GM19025 (cell line): ENCODE results near the gene ADAMTS8.

Experiments
- ATAC-seq: cut with Tn5 transposase; IDR thresholded peaks from one replicate; pipeline ENCODE4 v1.9.1; 2021; ENCODE audit warnings: mild to moderate bottlenecking, low read depth, moderate library complexity; ENCODE audit not compliant: unreplicated experiment

ADAMTS8 gene

DNA sequence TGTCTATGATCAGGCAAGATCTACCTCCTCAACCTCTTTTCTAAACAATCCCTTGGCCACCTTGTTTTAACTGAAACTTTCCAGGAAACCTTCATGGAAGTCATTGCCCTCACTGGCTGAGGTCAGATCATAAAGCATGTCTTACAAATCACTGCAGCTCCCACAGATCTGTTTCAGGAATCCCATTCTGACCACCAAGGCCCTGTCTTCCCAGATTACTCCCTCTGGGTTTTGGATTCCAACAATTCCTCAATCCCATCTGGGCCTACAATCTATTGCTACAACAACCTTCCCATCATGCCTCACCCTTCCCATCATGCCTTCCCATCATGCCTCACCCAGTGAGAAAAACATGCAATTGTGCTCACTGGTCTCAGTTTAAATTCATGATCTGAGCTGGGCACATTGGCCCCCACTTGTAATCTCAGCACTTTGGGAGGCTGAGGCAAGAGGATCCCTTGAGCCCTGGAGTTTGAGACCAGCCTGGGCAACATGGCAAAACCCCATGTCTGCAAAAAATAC is 35.9 kb upstream of the ADAMTS8 start:
- ATAC-seq = no peak

DNA sequence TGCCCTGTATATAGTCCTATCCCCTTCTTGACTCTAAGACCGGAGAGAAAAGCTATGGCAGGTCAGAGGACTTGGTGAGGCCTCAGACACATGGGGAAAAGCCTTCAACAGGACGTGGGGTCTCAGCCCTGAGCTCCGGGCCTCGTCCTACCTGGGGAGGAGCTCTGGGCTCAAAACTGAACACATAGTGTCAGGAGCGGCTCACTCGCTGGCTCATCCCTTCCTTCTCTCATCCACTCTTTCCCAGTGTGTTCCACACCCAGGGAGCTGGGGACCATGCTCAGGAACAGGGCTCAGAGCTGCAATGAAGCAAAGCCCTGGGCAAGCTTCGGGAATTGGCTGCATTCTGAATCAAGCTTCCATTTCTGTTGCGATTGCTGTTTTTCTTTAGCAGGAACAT is 34.5 kb upstream of the ADAMTS8 start:
- ATAC-seq = no peak

DNA sequence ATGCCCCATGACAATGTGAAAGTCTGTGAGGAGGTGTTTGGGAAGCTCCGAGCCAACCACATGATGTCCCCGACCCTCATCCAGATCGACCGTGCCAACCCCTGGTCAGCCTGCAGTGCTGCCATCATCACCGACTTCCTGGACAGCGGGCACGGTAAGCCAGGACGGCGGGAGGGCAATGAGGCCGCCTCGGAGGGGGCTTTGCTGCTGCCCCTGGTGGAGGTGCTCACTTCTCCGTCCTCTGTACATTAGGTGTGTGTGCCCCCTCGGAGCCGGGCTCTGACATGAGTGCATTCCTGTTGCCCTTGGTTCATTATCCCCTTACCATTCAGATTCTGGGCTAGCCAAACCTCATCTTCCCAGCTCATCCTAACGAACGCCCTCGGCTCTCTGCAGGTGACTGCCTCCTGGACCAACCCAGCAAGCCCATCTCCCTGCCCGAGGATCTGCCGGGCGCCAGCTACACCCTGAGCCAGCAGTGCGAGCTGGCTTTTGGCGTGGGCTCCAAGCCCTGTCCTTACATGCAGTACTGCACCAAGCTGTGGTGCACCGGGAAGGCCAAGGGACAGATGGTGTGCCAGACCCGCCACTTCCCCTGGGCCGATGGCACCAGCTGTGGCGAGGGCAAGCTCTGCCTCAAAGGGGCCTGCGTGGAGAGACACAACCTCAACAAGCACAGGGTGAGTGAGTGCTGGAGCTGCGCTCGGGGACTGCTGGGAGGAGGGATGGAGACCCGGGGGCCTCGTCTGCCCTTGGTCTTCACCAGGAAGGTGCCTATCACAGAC is 33.9 kb upstream of the ADAMTS8 start:
- ATAC-seq = no peak

DNA sequence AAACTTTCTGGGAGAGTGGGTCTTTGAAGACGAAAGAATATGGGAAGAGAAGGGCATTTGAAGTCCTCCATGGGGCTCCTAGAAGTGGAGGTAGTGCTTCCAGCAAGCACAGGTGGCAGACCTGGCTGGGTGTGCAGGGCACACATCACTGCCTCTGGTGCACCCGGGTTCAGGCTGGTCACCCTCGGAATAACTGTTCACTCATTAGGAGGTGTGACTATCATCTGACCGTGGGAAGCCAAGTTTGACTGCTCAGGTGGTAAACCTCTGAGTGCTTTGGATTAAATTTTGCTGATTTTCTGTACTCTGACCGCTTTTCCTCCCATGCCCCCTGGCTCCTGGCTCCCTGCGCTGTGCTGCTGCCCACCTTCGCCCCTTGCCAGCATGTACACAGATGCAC is 31.1 kb upstream of the ADAMTS8 start:
- ATAC-seq = no peak

DNA sequence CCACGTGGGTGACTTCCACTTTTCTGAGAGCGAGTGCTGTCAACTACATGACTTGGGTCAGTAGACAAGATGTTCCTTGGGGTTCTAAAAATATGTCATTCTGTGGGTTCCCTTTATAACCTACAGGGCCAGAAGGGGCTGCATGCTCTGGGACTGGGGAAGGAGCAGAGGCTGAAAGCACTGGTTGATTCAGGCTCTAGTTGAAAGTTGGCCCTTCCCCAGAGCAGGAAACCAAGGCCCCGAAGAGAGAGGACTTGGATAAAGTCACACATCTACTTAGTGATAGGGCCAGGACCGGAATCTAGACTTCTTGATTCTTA is 30.0 kb upstream of the ADAMTS8 start:
- no peak for ATAC-seq

DNA sequence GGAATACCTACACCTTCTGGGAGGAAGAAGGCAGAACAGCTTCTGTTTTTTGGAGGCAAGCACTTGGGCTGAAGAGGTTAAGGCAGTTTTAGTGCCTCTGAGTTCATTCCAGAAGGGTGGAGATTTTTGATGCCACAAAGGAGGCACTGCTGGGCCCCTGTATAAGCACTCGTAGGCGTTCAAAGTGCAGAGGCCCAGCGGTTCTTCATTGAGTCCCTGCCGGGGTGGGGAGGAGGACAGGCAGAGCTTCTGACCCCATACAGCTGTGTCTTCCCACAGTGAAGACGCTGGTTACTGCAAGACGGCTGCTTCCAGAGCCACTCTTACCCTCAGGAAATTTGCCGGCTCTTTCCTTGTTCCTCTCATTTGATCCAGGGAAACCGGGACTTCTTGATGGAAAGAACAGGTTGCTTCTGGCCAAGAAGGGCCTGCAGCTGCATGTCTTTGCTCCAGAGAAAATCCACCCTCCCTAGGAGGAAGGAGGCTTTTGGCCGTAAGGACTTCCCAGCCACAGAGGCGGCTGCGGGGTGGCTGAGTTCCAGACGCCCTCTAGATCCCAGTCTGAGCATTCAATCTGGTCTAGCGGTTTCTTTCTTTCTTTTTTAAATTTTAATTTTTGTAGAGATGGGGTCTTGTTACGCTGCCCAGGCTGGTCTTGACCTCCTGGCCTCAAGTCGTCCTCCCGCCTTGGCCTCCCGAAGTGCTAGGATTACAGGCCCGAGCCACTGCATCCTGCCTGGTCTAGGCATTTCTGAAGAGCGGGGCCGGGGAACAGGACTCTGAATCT is 29.4 kb upstream of the ADAMTS8 start:
- no peak for ATAC-seq

DNA sequence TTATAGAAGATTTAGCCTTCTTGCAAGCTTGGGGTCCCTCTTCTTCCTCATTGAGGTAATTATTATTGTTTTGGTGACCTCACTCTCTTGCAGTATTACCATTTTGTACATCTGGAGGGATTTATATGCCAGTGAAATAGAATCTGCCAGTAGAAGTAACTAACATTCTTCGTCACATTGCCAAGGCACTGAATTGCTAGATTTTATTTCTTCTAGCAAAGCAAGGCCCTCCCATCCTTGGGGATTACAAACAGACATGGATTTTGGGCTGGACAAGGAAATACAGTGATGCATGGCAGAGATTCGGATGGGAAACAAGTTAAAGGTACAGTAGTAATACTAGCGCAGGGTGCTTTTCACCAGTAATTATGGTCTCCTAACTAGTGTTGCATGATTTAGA is 27.9 kb upstream of the ADAMTS8 start:
- no peak for ATAC-seq

DNA sequence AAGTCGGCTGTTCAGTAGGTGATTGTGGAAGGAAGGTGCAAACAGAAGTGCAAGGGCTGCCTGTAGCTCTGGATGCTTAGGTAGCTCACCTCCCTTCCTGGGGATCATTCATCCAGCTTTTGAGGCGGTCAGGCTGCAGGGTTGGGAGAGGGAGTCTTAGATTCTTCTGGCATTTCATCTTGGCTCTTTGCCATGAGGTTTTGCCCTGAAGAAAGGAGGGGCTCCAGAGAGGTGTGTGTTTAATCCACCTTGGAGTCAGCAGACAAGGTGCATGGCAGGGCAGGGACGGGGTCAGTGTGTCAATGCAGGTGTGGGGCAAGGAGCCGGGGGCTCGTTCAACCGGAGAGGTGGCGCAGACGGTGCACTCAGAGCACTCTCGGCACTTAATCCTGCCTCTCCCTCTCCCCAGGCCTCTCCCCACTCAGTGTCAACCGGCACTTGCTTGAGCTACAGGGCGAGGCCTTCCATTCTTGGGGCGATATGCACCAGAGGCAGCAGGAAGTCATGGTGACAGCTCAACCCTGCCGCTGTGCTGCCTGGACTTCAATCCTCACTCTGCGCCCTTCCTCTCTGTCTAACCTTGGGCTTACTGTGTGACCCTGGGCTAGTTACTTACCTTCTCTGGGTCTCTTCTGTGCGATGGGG is 27.2 kb upstream of the ADAMTS8 start:
- ATAC-seq = no peak

DNA sequence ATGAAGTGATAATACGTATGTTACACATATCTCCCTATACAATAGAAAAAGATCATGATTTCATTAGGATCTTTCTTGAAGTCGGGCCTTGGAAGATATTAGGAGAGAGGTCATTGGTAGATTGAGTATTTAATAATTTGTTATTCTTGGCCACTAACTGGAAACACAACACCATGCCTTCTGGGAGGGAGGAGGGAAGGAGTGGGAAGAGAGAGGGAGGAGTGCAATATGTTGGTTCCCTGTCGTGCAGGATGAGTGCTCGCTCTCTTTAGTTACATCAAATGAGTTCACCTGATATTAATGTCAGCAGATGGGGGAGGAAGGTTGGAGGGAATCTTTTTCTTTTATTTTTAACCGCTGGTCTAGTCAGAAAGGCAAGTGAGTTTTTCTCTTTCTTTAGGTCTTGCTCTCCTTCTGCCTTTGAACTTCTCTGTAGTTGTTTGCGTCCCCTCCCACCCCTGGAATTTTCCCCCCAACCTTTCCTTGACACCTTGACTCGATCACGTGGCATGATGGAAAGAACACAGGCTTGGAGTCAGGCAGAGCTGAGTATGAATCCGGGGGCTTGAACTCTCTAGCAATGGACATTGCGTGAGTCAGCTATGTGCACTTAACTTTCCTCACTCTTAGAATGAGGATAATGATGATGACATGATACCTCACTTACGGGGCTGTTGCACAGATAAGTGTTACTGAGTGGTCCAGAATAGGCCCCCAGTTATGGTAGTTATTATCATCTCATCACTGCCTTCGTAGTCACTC is 26.3 kb upstream of the ADAMTS8 start:
- ATAC-seq = no peak

DNA sequence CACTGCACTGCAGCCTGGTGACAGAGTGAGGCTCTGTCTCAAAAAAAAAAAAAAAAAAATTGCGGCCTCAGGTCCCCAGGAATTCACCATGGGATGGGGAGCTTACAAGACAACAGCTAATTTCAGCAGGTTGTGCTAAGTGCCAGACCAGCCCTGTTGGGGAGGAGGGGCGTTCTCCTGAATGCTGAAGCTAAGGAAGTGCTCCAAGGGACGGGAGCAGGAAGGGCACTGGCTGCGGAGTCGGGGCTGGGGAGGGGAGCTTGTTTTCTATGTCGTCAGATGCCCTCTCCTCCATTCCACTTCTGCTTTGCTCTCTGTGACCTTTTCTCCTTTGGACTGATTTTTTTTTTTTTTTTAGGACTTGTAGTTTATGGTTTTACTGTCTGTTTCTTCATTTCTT is 24.5 kb upstream of the ADAMTS8 start:
- no peak for ATAC-seq

DNA sequence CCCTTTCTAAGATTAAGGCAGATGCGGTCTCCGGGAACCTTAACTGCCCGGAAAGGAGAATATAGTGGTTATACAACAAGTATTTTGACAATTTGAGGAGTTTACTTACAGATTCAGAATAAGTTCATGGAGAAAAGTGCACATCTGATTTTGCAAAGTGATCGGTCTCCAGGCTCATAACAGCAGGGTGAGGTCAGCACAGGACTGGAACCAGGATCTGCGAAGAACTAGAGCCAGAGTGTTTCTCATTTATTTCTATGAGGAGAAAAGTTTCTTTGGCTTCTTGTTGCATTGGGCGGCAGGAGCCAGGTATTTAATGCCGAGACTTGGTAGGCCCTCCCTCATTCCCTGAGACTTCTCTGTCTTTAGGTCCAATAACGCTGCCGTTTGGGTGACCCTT is 23.8 kb upstream of the ADAMTS8 start:
- ATAC-seq = no peak

DNA sequence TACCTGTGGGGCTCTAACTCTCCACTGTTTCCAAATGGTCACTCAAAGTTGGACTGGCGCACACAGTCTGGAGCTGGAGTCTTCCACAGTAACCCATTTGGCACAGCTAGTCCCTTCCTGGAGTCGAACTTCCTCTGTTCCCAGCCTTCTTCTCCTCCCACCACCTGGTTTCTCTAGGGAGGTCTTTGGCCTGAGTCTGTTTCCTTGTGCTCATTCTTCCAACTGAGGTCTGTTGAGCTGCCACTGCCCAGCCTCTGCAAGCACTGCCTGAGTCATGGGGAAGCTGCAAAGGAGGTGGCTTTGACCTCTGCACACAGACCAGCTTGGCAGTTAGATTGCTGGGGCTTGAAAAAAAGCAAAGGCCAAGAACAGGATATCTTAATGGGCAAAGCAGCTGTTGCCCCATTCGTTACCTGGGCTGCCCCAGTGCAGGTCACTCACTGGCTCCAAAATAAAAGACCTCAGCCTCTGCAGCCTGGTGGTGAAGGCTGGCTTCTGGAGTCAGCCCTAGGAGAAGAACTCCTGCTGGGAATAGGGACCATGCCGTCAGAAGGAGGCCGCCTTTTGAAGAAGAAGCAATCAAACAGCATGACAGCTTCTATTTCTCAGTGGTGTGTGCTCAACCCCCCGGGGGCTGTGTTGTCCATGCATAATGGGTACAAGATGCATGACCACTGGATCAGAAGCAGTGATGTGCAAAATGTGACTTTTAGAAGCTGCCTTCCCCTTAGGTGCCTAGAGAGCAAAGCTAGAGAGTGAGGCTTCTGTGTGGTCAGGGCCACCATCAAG is 23.0 kb upstream of the ADAMTS8 start:
- no peak for ATAC-seq

DNA sequence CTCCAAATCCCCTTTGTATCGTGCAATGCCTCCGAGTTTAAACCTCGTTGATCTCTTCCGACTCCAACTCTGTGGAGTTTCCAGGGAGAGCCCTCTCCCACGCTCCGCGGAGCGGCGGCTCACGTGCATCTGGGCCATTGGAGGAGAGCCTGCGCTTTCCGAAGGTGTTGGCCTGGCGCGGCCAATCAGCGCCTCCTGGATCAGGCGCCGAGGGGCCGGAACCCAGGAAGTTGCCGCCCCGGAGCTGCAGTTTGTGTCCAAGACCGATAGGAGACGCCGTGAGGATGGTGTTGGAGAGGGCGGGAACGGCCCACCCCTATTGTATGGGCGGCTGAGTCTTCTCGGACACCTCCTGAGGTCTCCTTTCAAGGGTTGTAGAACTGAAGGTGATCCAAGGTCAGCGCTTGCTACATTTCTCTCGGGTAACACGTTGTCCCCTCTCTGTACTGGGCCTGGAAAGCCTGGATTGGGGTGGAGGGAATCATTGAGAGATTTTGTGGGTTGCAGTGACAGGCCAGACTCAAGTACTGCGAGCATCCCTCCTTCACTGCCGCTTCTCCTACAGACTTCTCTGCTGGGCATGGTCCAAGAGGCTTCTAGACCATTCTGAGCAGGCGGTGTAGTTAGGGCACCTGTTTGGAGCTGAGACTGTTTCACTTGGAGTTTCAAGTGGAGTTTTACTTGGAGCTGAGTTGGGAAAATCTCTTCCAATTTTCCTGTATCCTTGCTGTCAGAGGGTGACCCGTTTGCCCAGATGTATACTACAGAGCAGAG is 21.8 kb upstream of the ADAMTS8 start:
- no peak for ATAC-seq

DNA sequence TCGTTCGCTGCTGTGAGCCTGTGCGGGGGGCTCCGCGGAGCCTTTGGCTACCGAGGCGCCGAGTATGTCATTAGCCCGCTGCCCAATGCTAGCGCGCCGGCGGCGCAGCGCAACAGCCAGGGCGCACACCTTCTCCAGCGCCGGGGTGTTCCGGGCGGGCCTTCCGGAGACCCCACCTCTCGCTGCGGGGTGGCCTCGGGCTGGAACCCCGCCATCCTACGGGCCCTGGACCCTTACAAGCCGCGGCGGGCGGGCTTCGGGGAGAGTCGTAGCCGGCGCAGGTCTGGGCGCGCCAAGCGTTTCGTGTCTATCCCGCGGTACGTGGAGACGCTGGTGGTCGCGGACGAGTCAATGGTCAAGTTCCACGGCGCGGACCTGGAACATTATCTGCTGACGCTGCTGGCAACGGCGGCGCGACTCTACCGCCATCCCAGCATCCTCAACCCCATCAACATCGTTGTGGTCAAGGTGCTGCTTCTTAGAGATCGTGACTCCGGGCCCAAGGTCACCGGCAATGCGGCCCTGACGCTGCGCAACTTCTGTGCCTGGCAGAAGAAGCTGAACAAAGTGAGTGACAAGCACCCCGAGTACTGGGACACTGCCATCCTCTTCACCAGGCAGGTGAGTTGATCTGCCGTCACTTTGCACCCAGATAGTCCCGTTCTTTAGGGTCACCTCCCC is 21.0 kb upstream of the ADAMTS8 start:
- ATAC-seq = no peak

DNA sequence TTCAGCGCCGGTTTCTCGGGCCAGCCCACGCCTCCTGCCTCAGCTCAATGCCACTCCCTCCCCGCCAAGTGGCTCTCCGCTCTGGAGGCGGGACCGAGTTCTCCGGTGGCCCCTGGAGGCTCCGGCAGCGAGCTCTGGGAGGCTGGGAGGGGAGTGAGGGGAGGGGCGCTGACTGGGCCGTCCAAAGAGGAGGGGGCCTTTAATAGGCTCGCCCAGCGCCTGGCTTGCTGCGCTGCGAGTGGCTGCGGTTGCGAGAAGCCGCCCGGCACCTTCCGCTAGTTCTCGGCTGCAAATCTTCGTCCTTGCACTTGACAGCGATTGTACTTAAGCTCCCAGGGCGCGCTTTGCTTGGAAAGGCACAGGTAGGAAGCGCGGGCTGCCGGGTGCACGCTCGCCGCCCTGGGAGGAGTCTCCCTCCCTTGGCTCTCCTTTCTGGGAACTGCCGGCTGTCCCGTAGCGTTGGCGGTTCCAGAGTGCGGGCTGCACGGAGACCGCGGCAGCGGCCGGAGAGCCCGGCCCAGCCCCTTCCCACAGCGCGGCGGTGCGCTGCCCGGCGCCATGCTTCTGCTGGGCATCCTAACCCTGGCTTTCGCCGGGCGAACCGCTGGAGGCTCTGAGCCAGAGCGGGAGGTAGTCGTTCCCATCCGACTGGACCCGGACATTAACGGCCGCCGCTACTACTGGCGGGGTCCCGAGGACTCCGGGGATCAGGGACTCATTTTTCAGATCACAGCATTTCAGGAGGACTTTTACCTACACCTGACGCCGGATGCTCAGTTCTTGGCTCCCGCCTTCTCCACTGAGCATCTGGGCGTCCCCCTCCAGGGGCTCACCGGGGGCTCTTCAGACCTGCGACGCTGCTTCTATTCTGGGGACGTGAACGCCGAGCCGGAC is 20.3 kb upstream of the ADAMTS8 start, which contains the start of gene ADAMTS15:
TSS of gene ADAMTS15 (plus strand) at position 230 of the 894 bp plus-strand sequence. CDS start at position 559, 329 bp downstream.
- peak; percentile 61 for ATAC-seq

DNA sequence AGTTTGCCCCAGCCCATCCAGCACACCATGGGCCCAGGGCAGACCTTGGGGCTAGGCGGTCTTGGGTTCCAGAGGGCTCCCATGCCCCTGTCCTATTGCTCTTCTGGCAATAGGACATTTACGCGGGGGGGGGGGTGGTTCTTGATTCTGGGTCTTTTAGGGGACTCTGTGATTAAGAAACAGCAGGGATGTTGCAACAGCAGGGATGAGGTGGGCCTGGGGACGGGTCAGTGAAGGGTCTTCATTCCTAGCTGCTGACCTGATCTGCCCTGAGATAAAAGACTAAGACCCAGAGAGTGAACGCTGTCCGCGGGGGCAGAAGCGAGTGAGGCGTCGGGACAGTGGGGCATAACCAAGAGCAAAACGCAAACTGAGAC is 19.6 kb upstream of the ADAMTS8 start:
- ATAC-seq = no peak

DNA sequence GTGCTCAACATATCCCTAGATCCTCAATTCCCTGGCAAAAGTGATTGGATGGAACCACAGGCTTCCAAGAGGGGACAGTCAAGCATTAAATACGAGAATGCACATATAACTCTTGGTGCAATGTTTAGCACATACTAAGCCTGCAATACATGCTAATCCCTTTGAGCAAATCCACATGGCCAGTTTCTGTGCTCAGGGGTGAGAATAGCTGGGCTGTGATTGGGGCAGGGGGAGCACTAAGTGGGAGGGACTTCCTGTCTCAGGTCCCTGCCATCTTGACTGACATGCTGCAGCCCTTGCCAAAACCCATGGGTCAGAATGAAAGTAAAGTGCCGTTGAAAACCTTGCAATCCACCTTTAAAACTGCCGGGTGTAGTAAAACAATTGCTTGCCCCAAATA is 17.4 kb upstream of the ADAMTS8 start:
- ATAC-seq = no peak

DNA sequence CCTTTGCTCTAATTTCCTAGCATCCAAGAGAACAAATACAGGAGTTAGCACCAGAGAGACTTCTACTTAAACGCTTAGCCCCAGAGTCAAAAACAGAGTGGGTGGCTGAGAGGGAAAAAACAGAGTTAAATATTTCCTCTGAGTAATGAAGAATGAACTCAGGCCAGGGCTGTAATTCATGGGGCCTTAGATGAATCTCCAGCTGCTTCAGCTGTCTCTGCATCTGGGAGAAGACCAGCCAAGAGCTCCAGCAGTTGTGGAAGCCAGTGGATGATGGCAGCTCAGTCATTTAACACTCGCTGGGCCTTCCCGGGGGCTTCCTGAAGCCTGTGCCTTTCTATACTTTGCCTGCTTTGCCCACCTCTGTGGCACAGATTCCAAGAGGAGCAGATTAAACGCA is 14.3 kb upstream of the ADAMTS8 start:
- no peak for ATAC-seq
